Prostate gland (tissue), 2 donors: ENCODE results near the gene CCDC170. TPM values are rescaled to one million over a fixed set of nuclear protein-coding genes. Genes with fewer than 3 reads are reported as not detected.

ENCODE experiments used
- DNase-seq: peaks from one replicate; pipeline ENCODE4 v3.0.0-alpha.2; 2019; ENCODE audit warnings: low spot score
- H3K27ac ChIP-seq, 2 donors: fragments of 200-600 bp; sonication (generic); 2 replicates each; pipeline ENCODE4 v1.5.1; 2017 to 2019
- H3K27me3 ChIP-seq: fragments of 200-600 bp; sonication (generic); replicated peaks from 2 replicates; pipeline ENCODE4 v1.5.1; 2019; ENCODE audit not compliant: insufficient read depth
- H3K36me3 ChIP-seq, 2 donors: fragments of 200-600 bp; sonication (generic); 1 replicate in 1 of 2; 2 replicates in 1 of 2; pipeline versions ENCODE4 v1.5.1 to v1.8.1; 2017 to 2019
- H3K4me1 ChIP-seq: fragments of 200-600 bp; sonication (generic); replicated peaks from 2 replicates; pipeline ENCODE4 v1.5.1; 2019
- H3K4me3 ChIP-seq, 2 donors: fragments of 200-600 bp; sonication (generic); 2 replicates each; pipeline ENCODE4 v1.5.1; 2017 to 2019
- H3K9me3 ChIP-seq: fragments of 200-600 bp; sonication (generic); 2 replicates; pipeline ENCODE4 v1.5.1; 2017
- CTCF ChIP-seq, 4 experiments: fragments of 200-600 bp in 2 of 4; fragments of 450-650 bp in 2 of 4; sonication (generic) in 2 of 4; IDR thresholded peaks; 1 replicate in 3 of 4; 2 replicates in 1 of 4; pipeline ENCODE4 v1.5.1; 2016 to 2019; ENCODE audit warnings: antibody characterized with exemption in 4 of 4, mild to moderate bottlenecking in 2 of 4, moderate library complexity in 2 of 4
- POLR2A ChIP-seq: fragments of 450-650 bp; IDR thresholded peaks from one replicate; pipeline ENCODE4 v1.6.1; 2016; ENCODE audit warnings: antibody characterized with exemption, mild to moderate bottlenecking
- POLR2AphosphoS5 ChIP-seq: sonication (generic); formaldehyde crosslinking; IDR thresholded peaks from one replicate; pipeline ENCODE4 v1.6.1; 2017; ENCODE audit warnings: antibody characterized with exemption
- WGBS: methylation state at CpG from one replicate; pipeline ENCODE4 v1.1.5; 2018; 5-methylcytosine and 5-hydroxymethylcytosine counted together
- intact Hi-C: fragments of 100-400 bp; cut with DNase I; formaldehyde crosslinking; loops from one replicate; pipeline ENCODE4 v1.14.2; 2022
- total RNA-seq, 2 donors: library from RNA; depleted of rRNA; stranded (reverse); fragments of >200 nt; gene quantifications; one replicate each; pipeline ENCODE4 v1.1.0, GENCODE V29; 2016

The CCDC170 gene
- total RNA-seq, 2 donors from 2014 or later = 0.32 to 0.85 TPM

DNA sequence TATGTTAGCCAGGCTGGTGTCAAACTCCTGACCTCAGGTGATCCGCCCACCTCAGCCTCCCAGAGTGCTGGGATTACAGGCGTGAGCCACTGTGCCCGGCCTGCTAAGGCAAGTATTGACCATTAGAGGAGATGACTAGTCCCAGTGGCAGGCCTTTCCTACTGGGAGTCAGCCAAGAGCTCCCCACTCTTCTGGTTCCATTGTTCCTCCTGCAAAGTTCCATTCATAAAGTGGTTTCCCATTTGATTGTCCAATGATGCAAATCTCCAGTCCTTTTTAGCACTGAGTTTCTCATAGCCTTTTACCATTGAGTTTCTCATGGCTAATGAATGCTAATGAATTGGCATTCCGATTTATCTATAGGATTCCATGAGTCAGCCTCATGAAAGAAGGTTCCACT is 165.4 kb downstream of the CCDC170 start:
- no peaks in the 10 kb centered on the region for H3K9me3 ChIP-seq
- H3K36me3 ChIP-seq = no peaks in the 10 kb centered on the region
- no peak for TF ChIP-seq CTCF (IDR thresholded peaks at IDR 0.05)
- no peak for TF ChIP-seq POLR2A
- no peak for TF ChIP-seq POLR2AphosphoS5
- DNase-seq = no peak
- H3K4me1 ChIP-seq = no peaks in the 10 kb centered on the region
- H3K27me3 ChIP-seq = no peaks in the 10 kb centered on the region
- intact Hi-C loops = no loop called here
- H3K27ac ChIP-seq = no peak overlapping the region
- WGBS = 99% methylated on average over 4 of the region's 4 CpGs
- no peak overlapping the region for H3K4me3 ChIP-seq

DNA sequence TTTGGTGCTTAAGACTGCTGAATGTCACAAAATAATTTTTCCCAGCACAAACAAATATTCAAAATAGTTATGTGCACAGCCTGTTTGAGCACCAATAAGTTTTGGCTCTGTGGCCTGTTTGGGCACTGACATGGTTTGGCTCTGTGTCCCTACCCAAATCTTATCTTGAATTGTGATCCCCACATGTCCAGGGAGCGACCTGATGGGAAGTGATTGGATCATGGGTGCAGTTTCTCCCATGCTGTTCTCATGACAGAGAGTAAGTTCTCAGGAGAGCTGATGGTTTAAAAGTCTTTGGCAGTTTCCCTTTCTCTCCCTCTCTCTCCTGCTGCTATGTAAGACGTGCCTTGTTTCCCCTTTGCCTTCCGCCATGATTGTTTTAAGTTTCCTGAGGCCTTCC is 167.7 kb downstream of the CCDC170 start:
- Histone ChIP-seq H3K27ac (no peak overlapping the region), H3K36me3 (no peaks in the 10 kb centered on the region), H3K4me3 (no peak overlapping the region), H3K9me3 (no peaks in the 10 kb centered on the region), H3K27me3 (no peaks in the 10 kb centered on the region), H3K4me1 (no peaks in the 10 kb centered on the region)
- no peak for DNase-seq
- intact Hi-C loops = no loop called here
- 96% methylated on average over 3 of the region's 3 CpGs for WGBS
- TF ChIP-seq CTCF (IDR thresholded peaks at IDR 0.05) (no peak), POLR2AphosphoS5 (no peak), POLR2A (no peak)

DNA sequence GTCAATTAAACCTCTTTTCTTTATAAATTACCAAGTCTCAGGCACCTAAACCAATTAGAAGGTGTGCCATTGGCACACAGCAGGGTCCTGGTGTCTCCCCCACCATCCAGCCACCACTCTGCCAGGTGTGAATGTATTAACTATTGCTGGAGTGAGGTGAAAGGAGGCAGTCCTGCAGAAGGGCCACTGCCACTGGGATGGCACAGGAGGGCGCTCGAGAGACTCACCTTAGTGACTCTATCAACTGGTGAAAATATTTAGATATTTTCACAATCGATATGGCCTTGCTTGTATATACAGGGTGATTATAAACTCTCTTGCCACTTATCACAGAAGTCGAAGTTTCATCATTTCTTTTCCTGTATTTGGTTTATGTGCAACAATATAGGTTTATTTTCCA is 168.1 kb downstream of the CCDC170 start:
- Histone ChIP-seq H3K4me3 (no peak overlapping the region), H3K27me3 (no peaks in the 10 kb centered on the region), H3K36me3 (no peaks in the 10 kb centered on the region), H3K27ac (no peak overlapping the region), H3K4me1 (no peaks in the 10 kb centered on the region), H3K9me3 (no peaks in the 10 kb centered on the region)
- 80% methylated on average over 4 of the region's 4 CpGs for WGBS
- DNase-seq = no peak
- intact Hi-C loops = no loop called here
- no peak for TF ChIP-seq POLR2A
- no peak for TF ChIP-seq POLR2AphosphoS5
- no peak for TF ChIP-seq CTCF (IDR thresholded peaks at IDR 0.05)

- 56% methylated on average over 2 of the region's 2 CpGs for WGBS
- H3K27ac ChIP-seq = no peak overlapping the region
- intact Hi-C loops = no loop called here
- no peaks in the 10 kb centered on the region for H3K9me3 ChIP-seq
- TF ChIP-seq POLR2A (no peak), CTCF (IDR thresholded peaks at IDR 0.05) (no peak), POLR2AphosphoS5 (no peak)
- no peaks in the 10 kb centered on the region for H3K27me3 ChIP-seq
- no peaks in the 10 kb centered on the region for H3K36me3 ChIP-seq
- H3K4me3 ChIP-seq = no peak overlapping the region
- no peak for DNase-seq
- no peaks in the 10 kb centered on the region for H3K4me1 ChIP-seq
These were observed 169.7 kb downstream of the CCDC170 start for GRCh38 chr6:151663559-151663958.

DNA sequence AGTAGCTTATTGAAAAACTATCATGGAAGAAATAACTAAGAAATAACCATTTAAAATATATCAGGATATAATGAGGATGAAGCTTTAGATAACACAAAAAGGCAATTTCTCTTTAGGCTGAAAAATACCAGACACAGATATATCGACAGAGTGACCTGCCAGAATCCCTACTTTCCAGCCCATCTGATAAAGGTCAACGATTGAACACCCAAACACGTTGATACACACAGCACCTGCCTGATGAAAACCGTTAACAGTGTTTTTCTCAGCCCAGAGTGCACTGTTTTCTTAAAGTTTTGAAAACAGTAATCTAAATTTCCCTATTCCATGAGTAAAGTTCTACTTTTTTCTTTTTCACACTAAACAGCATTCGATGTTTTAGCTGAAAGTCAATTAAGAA is 170.6 kb downstream of the CCDC170 start:
- no peaks in the 10 kb centered on the region for H3K4me1 ChIP-seq
- 60% methylated on average over 5 of the region's 5 CpGs for WGBS
- H3K27ac ChIP-seq = no peak overlapping the region

More for the DNA sequence above, 170.6 kb downstream of the CCDC170 start:
- no peaks in the 10 kb centered on the region for H3K9me3 ChIP-seq
- DNase-seq = no peak
- H3K4me3 ChIP-seq = no peak overlapping the region
- intact Hi-C loops = no loop called here
- TF ChIP-seq CTCF (IDR thresholded peaks at IDR 0.05) (no peak), POLR2A (no peak), POLR2AphosphoS5 (no peak)
- H3K36me3 ChIP-seq = no peaks in the 10 kb centered on the region
- H3K27me3 ChIP-seq = no peaks in the 10 kb centered on the region
